ENCODE data around the gene KYAT1. TPM values are rescaled to one million over a fixed set of nuclear protein-coding genes. Genes with fewer than 3 reads are reported as not detected.

The KYAT1 gene
- total and polyA plus RNA-seq, 2 of the 13 experiments (the other 11 are each of a cell fraction or from before 2014, with no cell fraction given), result 9.2 to 46.5 TPM

DNA sequence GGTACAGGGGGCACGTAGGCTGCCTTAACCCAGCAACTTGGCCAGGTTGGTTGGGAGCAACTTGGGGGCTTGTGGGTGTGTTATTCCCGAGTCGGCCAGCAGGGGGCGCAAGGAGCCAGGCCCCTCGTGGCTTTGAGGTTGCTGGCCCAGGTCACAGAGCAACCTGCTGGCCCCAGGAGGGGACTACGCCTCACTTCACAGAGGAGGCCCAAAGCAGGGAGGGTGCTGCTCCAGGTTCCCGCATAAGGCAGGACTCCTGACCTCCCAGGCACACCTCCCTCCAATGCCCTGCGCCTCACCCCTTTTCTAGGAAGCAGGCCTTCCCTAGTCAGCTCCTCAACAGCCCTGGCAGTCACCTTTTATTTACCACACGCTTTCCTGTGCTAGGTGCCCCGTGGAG, 18.1 kb downstream of the KYAT1 start (continued):
- TF ChIP-seq RCOR2 (CRISPR knock-in tag; IDR thresholded peaks at IDR 0.05), result no peak
- no peak for TF ChIP-seq ZNF784 (CRISPR knock-in tag; IDR thresholded peaks at IDR 0.05; ENCODE audit: borderline replicate concordance)
- peak; percentile 39; the same call in 1 of the 2 replicates for TF ChIP-seq MED1 (CRISPR knock-in tag; IDR thresholded peaks at IDR 0.05)
- no peak for TF ChIP-seq ZNF703 (CRISPR knock-in tag; IDR thresholded peaks at IDR 0.05; ENCODE audit: borderline replicate concordance)
- TF ChIP-seq SOX5 (CRISPR knock-in tag; IDR thresholded peaks at IDR 0.05; ENCODE audit: borderline replicate concordance), result peak; percentile 27; the same call in 1 of the 2 replicates
- TF ChIP-seq ZFP36L1 (CRISPR knock-in tag; IDR thresholded peaks at IDR 0.05), result no peak
- no peak for TF ChIP-seq TOPORS (CRISPR knock-in tag; IDR thresholded peaks at IDR 0.05)
- TF ChIP-seq STAT5B (CRISPR knock-in tag; IDR thresholded peaks at IDR 0.05), result no peak
- TF ChIP-seq KAT8 (CRISPR knock-in tag; IDR thresholded peaks at IDR 0.05), result no peak
- no peak for TF ChIP-seq SIX4 (CRISPR knock-in tag; IDR thresholded peaks at IDR 0.05)
- TF ChIP-seq, protein P1, sequence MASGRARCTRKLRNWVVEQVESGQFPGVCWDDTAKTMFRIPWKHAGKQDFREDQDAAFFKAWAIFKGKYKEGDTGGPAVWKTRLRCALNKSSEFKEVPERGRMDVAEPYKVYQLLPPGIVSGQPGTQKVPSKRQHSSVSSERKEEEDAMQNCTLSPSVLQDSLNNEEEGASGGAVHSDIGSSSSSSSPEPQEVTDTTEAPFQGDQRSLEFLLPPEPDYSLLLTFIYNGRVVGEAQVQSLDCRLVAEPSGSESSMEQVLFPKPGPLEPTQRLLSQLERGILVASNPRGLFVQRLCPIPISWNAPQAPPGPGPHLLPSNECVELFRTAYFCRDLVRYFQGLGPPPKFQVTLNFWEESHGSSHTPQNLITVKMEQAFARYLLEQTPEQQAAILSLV (CRISPR knock-in tag; IDR thresholded peaks at IDR 0.05; ENCODE audit: borderline replicate concordance), result no peak; the same call in 1 of the 2 replicates
- no peak for TF ChIP-seq RAD51 (IDR thresholded peaks at IDR 0.05; ENCODE audit: borderline replicate concordance)
- no peak for TF ChIP-seq ZNF597 (CRISPR knock-in tag; IDR thresholded peaks at IDR 0.05)
- TF ChIP-seq ZNF232 (CRISPR knock-in tag; IDR thresholded peaks at IDR 0.05; ENCODE audit: borderline replicate concordance), result no peak
- TF ChIP-seq ZNF557 (CRISPR knock-in tag; IDR thresholded peaks at IDR 0.05), result no peak
- TF ChIP-seq, protein P2, sequence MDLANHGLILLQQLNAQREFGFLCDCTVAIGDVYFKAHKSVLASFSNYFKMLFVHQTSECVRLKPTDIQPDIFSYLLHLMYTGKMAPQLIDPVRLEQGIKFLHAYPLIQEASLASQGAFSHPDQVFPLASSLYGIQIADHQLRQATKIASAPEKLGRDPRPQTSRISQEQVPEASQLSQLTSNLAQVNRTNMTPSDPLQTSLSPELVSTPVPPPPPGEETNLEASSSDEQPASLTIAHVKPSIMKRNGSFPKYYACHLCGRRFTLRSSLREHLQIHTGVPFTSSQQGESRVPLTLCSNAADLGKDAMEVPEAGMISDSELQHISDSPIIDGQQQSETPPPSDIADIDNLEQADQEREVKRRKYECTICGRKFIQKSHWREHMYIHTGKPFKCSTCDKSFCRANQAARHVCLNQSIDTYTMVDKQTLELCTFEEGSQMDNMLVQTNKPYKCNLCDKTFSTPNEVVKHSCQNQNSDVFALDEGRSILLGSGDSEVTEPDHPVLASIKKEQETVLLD (CRISPR knock-in tag; IDR thresholded peaks at IDR 0.05; ENCODE audit: low read depth), result no peak
- no peak for TF ChIP-seq ZNF713 (CRISPR knock-in tag; IDR thresholded peaks at IDR 0.05)
- no peak for TF ChIP-seq MYNN (CRISPR knock-in tag; IDR thresholded peaks at IDR 0.05; ENCODE audit: low read depth)
- TF ChIP-seq, protein P3, sequence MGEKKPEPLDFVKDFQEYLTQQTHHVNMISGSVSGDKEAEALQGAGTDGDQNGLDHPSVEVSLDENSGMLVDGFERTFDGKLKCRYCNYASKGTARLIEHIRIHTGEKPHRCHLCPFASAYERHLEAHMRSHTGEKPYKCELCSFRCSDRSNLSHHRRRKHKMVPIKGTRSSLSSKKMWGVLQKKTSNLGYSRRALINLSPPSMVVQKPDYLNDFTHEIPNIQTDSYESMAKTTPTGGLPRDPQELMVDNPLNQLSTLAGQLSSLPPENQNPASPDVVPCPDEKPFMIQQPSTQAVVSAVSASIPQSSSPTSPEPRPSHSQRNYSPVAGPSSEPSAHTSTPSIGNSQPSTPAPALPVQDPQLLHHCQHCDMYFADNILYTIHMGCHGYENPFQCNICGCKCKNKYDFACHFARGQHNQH (CRISPR knock-in tag; IDR thresholded peaks at IDR 0.05), result no peak
- TF ChIP-seq HNF4A (CRISPR knock-in tag; IDR thresholded peaks at IDR 0.05), result peak; percentile 55
- no peak for TF ChIP-seq ZBTB42 (CRISPR knock-in tag; IDR thresholded peaks at IDR 0.05)
- TF ChIP-seq ZNF501 (CRISPR knock-in tag; IDR thresholded peaks at IDR 0.05), result no peak
- TF ChIP-seq, protein P4, sequence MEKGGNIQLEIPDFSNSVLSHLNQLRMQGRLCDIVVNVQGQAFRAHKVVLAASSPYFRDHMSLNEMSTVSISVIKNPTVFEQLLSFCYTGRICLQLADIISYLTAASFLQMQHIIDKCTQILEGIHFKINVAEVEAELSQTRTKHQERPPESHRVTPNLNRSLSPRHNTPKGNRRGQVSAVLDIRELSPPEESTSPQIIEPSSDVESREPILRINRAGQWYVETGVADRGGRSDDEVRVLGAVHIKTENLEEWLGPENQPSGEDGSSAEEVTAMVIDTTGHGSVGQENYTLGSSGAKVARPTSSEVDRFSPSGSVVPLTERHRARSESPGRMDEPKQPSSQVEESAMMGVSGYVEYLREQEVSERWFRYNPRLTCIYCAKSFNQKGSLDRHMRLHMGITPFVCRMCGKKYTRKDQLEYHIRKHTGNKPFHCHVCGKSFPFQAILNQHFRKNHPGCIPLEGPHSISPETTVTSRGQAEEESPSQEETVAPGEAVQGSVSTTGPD (CRISPR knock-in tag; IDR thresholded peaks at IDR 0.05), result no peak
- TF ChIP-seq HMG20A (CRISPR knock-in tag; IDR thresholded peaks at IDR 0.05; ENCODE audit: borderline replicate concordance), result no peak
